ENCODE results near the gene DOCK10. TPM values are rescaled to one million over a fixed set of nuclear protein-coding genes. Genes with fewer than 3 reads are reported as not detected.

DOCK10 gene
- total and polyA plus RNA-seq, 2 donors (not counting 1 experiment from before 2014, with no cell fraction given) = 49.5 to 139 TPM

- no peaks in the 10 kb centered on the region for H3K9me3 ChIP-seq (ENCODE audit: control extremely low read depth in 1 of 3, control insufficient read depth in 2 of 3, insufficient read depth in 1 of 3, low read length in 2 of 3)
- ChIA-PET CTCF (interaction anchor here (1.2 to 1.9 kb wide), 2 partner anchors 19 to 1074 kb away, joined by 3 to 5 read pairs; no protein-coding TSS in a partner anchor), POLR2A (interaction anchor here (0.5 to 1.3 kb wide), 2 partner anchors 13 to 17 kb away, joined by 3 to 8 read pairs; no protein-coding TSS in a partner anchor)
- peaks cover 5 to 47% of the 10 kb centered on the region in 2 experiments for H3K36me3 ChIP-seq (replicated peaks in 1 of 2; ENCODE audit: control extremely low read depth in 1 of 2, control insufficient read depth in 1 of 2, extremely low read depth in 1 of 2, insufficient read depth in 2 of 2, low read length in 1 of 2)
- no peaks in the 10 kb centered on the region for H3K9me3 Mint-ChIP-seq (ENCODE audit: insufficient read depth)
- DNase-seq (peak; percentile 37), ATAC-seq (ENCODE audit: low read depth) (peak; percentile 81)
- H3K4me3 Mint-ChIP-seq = peak overlapping the region; percentile 60
- no peak overlapping the region for H2AFZ ChIP-seq (ENCODE audit: insufficient read depth, low read depth, low read length, poor library complexity, severe bottlenecking)
- peaks cover 9 to 13% of the 10 kb centered on the region in 2 donors for H3K4me1 ChIP-seq (ENCODE audit: control insufficient read depth in 2 of 2, insufficient read depth in 2 of 2, low read length in 2 of 2)
- 79% methylated on average over 3 of the region's 5 CpGs for WGBS (ENCODE audit: insufficient coverage)
- H3K4me2 ChIP-seq (replicated peaks; ENCODE audit: low read depth, low read length, poor library complexity, severe bottlenecking) = no peak overlapping the region
- H4K20me1 ChIP-seq (ENCODE audit: control insufficient read depth, insufficient read depth, low read length, poor library complexity, severe bottlenecking) = peaks cover 13% of the 10 kb centered on the region
- intact Hi-C loops (cut with micrococcal nuclease) = loop anchor here (2.0 kb wide), 1 partner anchor 17 kb away; no protein-coding TSS in a partner anchor
- peaks cover 93% of the 10 kb centered on the region for H3K79me2 ChIP-seq (ENCODE audit: control insufficient read depth, insufficient read depth, low read length)
- H3K4me1 Mint-ChIP-seq = peaks cover 35% of the 10 kb centered on the region
- H3K27ac Mint-ChIP-seq = peak overlapping the region; percentile 88
- no peak overlapping the region for H3K9ac ChIP-seq (ENCODE audit: low read length)
- no peak for TF ChIP-seq EZH2 (IDR thresholded peaks at IDR 0.05; ENCODE audit: borderline replicate concordance, insufficient read depth, low read depth, low read length, poor library complexity, severe bottlenecking)
- TF ChIP-seq, protein P1, sequence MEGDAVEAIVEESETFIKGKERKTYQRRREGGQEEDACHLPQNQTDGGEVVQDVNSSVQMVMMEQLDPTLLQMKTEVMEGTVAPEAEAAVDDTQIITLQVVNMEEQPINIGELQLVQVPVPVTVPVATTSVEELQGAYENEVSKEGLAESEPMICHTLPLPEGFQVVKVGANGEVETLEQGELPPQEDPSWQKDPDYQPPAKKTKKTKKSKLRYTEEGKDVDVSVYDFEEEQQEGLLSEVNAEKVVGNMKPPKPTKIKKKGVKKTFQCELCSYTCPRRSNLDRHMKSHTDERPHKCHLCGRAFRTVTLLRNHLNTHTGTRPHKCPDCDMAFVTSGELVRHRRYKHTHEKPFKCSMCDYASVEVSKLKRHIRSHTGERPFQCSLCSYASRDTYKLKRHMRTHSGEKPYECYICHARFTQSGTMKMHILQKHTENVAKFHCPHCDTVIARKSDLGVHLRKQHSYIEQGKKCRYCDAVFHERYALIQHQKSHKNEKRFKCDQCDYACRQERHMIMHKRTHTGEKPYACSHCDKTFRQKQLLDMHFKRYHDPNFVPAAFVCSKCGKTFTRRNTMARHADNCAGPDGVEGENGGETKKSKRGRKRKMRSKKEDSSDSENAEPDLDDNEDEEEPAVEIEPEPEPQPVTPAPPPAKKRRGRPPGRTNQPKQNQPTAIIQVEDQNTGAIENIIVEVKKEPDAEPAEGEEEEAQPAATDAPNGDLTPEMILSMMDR (IDR thresholded peaks at IDR 0.05) = no peak
- H3K27ac ChIP-seq (ENCODE audit: low read length in 2 of 2) = peak overlapping the region in 1 of 2 donors; percentile 7
- H3K27me3 Mint-ChIP-seq = no peaks in the 10 kb centered on the region
- H3K27me3 ChIP-seq (replicated peaks in 1 of 4; ENCODE audit: control extremely low read depth in 1 of 4, control insufficient read depth in 3 of 4, insufficient read depth in 4 of 4, low read length in 3 of 4) = no peaks in the 10 kb centered on the region
- no peak overlapping the region for H3K4me3 ChIP-seq (ENCODE audit: control extremely low read depth in 1 of 5, extremely low read depth in 1 of 5, insufficient read depth in 1 of 5, low read depth in 2 of 5, low read length in 4 of 5)
Observed at GRCh38 chr2:224909885-224910573, 132.2 kb downstream of the DOCK10 start.

- POLR2A ChIA-PET = interaction anchor here (1.0 kb wide), 1 partner anchor 13 kb away, joined by 6 read pairs; no protein-coding TSS in a partner anchor
- H3K79me2 ChIP-seq (ENCODE audit: control insufficient read depth, insufficient read depth, low read length) = peaks cover 85% of the 10 kb centered on the region
- TF ChIP-seq EZH2 (IDR thresholded peaks at IDR 0.05; ENCODE audit: borderline replicate concordance, insufficient read depth, low read depth, low read length, poor library complexity, severe bottlenecking) = no peak
- TF ChIP-seq, protein P1 (IDR thresholded peaks at IDR 0.05) = no peak
- no peaks in the 10 kb centered on the region for H3K27me3 Mint-ChIP-seq
- H3K27me3 ChIP-seq (replicated peaks in 1 of 4; ENCODE audit: control extremely low read depth in 1 of 4, control insufficient read depth in 3 of 4, insufficient read depth in 4 of 4, low read length in 3 of 4) = no peaks in the 10 kb centered on the region
- H3K9me3 ChIP-seq (ENCODE audit: control extremely low read depth in 1 of 3, control insufficient read depth in 2 of 3, insufficient read depth in 1 of 3, low read length in 2 of 3) = no peaks in the 10 kb centered on the region
- intact Hi-C loops (cut with micrococcal nuclease) = no loop called here
- H3K4me1 Mint-ChIP-seq = peaks cover 35% of the 10 kb centered on the region
- H3K27ac Mint-ChIP-seq = peak overlapping the region; percentile 5
- H3K36me3 ChIP-seq (replicated peaks in 1 of 2; ENCODE audit: control extremely low read depth in 1 of 2, control insufficient read depth in 1 of 2, extremely low read depth in 1 of 2, insufficient read depth in 2 of 2, low read length in 1 of 2) = peaks cover 4 to 38% of the 10 kb centered on the region in 2 experiments
- H3K4me1 ChIP-seq (ENCODE audit: control insufficient read depth in 2 of 2, insufficient read depth in 2 of 2, low read length in 2 of 2) = peaks cover 9 to 13% of the 10 kb centered on the region in 2 donors
- no peak overlapping the region for H3K4me2 ChIP-seq (replicated peaks; ENCODE audit: low read depth, low read length, poor library complexity, severe bottlenecking)
- H3K4me3 Mint-ChIP-seq = no peak overlapping the region
- no peaks in the 10 kb centered on the region for H3K9me3 Mint-ChIP-seq (ENCODE audit: insufficient read depth)
- CTCF ChIA-PET = no interaction called here
- 100% methylated on average over 1 of the region's 2 CpGs for whole genome bisulfite sequencing (ENCODE audit: insufficient coverage)
- no peak overlapping the region for H3K4me3 ChIP-seq (ENCODE audit: control extremely low read depth in 1 of 5, extremely low read depth in 1 of 5, insufficient read depth in 1 of 5, low read depth in 2 of 5, low read length in 4 of 5)
- ATAC-seq (ENCODE audit: low read depth) (no peak), DNase-seq (no peak)
- H3K27ac ChIP-seq (ENCODE audit: low read length in 2 of 2) = no peak overlapping the region
- H2AFZ ChIP-seq (ENCODE audit: insufficient read depth, low read depth, low read length, poor library complexity, severe bottlenecking) = no peak overlapping the region
- peaks cover 11% of the 10 kb centered on the region for H4K20me1 ChIP-seq (ENCODE audit: control insufficient read depth, insufficient read depth, low read length, poor library complexity, severe bottlenecking)
- H3K9ac ChIP-seq (ENCODE audit: low read length) = no peak overlapping the region
Observed at GRCh38 chr2:224908818-224909217, 133.4 kb downstream of the DOCK10 start.
